ENCODE results near the gene HDGFL2.

HDGFL2 gene

DNA sequence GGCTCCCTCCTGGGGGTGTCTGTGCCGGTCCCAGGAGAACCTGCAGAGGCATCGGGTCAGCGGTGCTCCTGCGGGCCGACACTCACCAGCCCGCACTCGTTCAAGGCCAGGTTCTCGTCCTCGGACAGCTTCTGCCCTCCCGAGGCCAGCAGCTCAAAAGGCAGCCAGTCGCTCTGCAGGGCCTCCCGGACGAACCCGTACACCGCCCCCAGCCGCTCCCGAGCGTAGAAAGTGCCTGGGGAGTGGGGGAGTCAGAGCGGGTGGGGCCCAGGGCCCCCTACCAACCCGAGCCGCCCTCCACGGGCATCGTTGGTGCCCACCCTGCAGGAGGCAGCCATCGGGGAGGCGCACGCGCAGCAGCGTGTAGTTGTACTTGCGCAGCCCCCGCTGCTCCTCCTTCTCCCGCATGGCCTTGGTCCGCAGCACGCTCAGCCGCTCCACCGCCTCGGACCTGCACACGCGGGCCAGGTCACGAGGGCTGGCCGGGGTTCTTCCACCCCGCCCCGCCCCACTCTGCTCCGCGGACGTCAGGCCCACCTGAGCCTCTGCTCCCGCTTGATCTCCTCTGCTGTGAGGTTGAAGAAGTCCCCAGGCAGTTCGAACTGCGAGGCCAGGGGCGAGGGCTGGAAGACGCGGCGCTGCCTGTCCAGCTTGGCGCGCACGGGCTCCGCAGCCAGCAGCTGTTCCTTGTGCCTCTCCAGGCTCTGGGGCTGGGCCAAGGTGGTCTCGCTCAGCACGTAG lies 26.0 kb upstream of the HDGFL2 start:
- DNase-seq: no peak

DNA sequence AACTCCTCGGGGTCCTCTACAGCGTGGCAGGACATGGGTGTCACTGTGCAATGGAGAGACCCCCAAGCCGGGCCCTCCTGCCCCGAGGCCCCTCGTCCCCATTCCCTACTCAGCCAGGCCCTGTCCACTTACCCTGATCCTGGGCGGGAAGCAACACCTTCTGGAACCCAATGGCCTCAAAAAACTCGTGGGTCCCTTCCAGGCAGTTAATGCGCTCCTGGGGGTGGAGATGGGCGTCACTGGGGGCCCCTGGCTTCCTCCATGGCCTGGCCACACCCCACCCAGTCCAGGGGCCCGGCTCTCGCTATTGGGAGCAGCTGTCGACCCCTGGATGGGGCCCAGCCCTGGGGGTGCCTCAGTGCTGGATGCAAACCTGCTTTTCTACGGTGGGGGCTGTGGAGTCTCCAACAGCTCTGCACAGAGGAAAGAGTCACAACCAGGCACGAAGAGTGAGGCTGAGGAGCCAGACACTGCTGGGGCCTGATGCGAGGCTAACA lies 25.3 kb upstream of the HDGFL2 start:
- DNase-seq: no peak

DNA sequence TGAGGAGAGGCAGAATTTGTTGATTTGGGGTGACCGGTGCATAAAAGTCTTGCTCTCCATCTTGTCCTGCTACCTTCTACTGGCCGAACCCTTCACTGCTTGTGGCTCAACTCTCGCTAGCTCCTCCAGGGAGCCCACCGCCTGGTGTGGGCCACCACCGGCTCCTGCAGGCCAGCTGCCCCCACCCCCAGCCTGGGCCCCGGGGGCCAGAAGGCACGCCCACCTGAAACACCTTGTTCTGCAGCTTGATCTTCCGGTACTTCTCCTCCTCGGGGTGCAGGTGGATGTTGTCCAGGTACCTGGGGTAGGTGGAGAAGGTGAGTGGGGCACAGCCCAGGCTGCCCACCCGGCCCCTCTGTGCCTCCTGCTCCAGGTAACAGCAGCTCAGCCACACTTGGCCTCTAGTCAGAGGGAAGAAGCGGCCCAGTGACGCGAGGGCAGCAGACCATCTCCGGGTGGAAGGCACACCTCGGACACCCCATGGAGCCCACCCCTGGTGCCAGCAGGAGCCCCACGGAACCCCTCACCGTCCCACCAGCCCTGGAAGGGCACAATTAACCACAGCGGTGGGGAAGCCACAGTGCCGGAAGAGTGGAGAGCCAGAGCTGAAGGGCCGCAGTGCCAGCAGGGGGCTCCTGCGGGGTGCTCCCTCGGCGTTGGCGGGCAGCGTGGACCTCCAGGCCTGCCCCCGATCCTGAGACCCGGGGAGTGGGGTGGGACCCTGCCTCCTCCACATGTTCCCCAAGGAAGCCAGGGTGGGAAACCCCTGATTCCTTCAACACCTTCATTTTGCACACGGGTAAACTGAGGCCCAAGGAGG lies 24.6 kb upstream of the HDGFL2 start:
- DNase-seq: no peak

DNA sequence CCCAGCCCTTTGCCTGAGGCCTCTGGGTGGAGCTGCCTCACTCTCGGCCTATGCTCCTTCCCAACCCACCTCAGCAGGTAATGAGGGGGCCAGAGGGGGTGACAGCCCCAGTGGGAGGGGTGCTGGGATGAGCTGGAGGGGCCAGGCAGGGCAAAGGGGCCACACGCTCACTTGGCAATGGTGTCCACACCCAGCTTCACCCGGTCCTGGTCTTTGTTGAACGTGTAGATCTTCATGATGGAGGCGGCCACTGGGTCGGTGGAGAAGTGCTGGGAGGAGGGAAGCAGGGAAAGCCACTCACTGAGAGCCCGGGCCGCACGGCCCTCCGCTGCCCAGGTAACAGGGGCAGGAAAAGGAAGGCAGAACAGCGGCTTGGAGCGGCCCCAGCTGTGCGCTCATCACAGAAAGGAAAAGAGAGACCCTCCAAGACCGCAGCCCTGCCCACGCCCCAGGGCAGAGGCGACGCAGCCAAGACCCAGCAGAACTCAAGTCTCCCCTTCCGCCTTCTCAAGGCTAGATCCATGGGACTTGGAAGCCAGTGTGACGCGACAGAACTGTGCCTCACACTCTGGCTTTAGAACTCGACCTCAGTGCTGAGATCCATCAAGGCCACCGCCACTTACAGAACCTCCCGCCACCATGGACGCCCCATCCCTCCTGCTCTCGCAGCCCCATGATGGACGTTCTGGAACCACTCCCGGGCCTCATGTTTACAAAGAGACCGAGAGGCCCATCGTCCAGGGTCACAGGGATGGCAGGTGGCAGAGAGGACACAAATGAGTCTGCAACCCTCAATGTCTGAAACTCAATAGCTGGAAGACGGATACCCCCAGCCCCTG lies 23.7 kb upstream of the HDGFL2 start:
- DNase-seq: no peak

DNA sequence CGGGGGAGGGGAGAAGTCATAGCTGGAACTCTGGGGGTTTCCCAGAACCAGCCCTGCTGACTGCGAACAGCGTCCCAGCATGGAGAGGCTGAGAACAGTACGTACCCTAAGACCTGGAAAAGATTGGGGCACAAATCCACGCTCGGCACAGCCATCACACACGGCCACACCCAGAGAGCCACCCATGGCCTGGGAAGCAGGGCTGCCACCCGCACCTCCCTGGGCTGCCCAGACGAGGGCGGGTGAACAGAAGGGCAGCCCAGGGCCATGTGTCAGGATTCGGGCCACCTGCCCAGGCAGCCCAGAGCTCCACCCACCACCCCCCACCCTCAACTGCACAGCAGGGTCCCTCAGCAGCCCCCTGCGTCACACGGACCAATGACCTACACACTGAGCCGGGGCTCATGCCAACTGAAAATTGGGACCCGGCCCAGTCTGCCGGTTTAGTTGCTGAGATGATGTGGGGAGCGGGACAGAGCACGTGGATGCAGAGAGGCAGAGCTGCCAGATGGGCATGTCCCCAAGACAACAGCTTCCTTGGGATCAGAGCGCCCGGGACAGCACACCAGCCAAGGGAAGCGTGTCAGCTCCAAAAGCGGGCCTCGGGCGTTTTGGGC lies 23.0 kb upstream of the HDGFL2 start:
- DNase-seq: no peak

DNA sequence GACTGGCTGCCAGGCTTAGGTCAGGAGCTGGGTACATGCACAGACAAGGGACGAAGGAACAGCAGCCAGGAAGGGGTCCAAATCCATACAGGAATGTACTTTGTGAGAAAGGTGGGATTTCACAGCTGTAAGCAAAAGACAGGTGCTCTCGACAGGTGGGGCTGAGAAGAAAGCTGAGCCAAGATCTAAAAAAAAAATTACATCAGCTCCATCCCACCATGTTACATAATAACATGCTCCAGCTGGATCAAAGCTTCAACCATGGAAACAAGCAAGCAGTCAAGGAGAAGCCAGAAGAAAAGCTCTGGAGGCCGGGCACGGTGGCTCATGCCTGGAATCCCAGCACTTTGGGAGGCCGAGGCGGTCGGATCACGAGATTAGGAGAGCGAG lies 22.5 kb upstream of the HDGFL2 start:
- no peak for DNase-seq

DNA sequence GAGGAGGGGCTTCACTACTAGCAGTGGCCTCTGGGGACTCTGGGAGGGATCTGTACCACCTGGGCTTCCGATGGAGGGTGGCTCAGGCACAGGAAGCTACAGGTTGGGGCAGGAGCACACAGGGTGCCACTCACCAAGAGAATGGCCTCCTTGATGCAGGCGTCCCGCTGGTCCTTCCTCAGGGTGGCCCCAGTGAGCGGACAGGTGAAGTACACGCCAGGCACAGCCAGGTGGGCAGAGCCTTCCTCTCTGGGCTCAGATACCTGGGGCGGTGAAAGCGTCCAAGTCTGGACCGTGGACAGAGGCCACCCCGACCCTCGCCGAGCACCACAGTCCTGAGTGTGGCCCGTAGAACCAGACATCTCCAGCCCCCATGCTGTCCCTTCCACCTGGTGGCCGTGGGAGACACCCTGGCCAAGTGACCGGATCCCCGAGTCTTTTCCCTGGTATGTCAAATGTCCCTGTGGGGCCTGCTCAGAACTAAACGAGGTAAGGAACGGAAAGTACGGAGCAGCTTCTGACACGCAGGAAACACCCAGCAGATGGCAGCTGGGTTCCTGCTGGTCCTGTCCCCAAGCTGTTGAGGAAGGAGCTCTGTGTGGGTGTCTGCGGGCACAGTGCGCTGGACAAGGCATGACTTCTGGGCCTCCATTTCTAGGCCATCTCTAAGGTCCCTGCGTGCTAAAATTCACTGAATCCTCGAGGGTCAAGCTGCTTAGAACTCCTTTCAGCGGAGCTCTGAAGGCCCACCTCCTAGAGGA lies 19.7 kb upstream of the HDGFL2 start:
- no peak for DNase-seq

DNA sequence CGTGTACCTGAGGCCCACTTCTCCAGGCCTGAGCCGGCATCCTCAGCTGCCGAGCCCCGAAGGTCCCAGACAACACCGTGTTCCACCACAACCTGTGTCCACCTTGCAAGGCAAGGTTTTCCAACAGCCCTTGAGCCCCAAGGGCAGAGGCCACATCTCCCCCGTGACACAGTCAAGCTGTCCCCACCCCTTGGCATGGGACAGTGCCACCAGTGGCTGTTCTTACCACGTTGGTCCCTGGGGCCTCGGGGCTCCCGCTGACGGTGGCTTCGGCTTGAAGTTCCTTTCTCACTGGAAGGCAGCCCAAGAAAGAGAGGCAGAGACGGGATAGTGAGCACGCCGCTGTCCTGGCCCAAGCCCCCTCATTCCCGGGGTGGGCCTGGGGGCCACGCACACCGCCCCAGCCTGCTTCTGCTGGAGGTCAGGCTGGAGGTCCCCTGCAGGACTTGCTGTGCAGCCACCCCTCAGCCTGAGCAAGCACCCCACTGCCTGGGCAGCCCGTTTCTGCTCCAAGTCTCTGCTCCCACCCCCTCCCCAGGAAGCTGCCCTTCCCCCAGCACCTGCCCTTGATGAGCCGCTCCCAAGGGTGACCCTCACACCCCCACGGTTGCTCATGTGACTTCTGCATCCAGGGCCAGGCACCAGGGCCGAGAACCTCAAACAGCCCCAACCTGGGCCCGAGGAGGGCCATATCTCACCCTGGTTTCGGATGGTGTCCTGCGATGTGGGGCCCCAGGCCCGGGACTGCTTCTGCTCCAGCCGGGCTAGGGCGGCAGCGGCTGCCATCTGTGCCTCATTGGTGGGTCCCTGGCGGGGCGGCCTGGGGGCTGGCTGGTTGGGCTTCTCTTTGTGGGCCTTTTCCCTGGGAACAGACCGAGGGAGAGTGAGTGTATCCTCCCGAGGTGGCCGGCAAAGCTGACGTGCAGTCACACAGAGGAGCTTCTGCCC lies 18.6 kb upstream of the HDGFL2 start:
- DNase-seq: no peak

DNA sequence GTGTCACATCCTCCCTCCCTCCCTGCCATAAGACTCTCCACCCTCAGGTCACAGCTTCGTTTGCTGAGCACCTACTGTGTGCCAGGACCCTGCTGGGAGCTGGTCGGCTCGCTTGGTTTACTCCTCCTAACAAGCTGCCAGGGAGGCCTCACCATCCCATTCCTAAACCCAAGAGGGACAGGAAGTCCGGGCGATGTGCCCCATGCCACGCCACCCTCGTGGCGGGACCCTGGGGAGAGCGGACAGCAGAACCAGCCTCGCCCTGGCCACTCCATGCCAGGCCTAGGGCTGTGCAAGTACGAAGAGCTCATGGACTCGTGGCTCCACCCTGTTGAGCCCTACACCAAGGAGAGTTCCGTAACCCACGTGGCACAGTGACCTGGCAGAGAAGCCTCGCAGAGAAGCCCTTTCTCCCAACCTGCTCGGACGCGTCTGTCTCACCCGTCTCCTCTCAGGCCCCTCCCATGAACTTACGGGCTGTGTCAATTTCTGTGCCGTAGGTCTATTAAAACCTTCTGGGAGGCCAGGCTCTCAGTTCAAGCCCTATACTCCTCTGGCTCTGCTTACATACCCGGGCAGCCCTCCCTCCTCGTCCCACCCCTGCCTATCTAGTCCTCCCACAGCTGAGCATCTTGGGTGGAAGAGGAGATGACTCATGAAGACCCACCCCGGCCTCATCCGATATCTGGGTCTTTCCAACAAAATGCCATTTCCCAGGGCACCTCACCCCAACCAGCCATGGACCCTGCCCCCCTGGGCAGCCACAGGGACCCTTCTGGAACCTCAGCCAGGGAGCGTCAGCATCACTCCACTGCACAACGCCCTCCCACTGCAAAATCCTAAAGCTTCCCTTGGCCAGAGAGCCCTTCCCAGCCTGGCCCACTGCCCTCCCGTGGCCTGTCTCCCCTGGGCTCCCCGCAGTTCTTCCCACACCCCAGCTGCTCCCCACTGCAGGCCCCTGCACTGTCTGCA lies 17.1 kb upstream of the HDGFL2 start:
- no peak for DNase-seq

DNA sequence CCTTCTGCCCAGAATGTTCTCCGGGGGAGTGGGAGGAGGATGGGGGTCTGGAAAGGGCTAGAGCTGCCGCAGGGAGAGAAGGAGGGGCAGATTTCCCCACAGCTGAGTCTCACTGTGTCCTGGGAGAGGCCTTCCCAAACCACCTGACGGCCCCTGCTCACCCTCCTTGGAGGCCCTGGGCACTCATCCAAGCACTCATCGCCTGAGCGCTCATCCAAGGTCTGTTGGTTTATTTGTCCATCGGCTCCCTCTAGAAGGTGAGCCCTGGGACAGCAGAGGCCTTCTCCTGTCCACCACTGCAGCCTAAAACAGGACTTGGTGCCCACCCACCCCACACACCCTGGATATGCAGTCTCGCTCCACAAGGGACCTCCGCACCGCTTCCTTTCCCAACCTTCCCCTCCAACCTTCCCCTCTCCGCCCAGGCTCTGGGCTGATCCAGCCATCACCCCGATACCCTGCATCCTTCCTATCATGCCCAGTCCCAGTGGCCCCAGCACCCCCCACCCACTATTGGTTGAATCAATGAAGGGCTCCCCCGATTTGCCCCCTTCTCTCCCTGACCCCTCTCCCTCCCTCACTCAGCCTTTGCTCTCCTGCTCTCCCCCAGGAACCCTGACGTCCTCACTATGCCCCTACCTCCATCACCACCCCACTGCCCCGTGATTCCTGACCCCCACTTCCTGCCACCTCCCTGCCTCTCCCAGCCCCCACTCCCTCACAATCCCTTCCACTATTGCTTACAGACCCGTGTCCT lies 16.2 kb upstream of the HDGFL2 start:
- no peak for DNase-seq

DNA sequence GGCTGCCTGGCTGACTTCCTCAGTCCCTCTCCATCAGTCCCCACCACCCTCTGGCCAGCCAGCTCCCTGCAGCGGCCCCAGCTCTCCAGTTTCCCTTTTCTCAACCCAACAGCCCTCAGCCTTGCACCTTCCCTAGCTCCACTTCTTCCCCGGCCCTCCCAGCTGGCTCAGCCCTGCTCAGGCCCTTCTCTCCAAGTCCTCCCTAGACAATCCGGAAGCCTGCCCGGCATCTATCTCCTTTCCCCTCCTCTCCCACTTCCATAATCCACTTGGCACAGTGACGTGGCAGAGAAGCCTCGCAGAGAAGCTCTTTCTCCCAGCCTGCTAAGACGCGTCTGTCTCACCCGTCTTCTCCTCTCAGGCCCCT lies 15.6 kb upstream of the HDGFL2 start:
- no peak for DNase-seq

DNA sequence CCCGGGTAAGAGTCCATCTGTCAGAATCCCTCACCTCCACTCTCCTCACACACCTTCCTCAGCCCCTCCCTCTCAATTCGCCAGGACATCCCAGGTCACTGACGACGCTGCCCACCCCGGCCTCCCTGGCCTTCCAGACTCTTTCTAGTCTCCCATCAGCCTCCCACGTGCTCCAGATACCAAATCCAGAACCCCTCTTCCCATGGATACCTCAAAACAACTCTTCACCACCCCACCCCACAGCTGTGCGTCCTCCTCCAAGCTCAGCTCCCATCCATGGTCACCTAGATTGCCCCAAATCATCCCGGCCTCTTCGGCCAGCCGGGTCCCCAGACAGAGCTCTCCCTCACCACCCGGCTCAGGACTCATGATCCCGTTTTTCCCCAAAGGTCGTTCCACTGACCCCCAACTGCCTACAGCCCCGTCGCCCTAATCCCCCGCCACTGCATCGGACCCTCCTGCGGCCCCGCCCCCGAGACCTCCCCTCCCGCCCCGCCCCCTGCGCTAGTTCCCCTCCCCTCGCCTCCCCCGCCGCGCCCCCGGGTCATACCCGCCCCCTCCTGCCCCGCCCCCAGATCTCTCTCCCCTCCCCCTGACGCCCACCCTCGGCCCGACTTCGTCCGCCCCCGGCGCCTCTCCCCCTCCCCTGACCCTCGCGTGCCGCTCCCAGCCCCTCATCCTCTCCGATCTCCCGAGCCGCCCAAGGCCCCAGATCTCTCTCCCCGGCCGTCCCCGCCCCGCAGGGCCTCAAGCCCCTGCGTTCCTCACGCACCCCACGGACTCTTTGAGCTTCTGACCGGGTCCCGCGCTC lies 15.0 kb upstream of the HDGFL2 start:
- DNase-seq: peak; percentile 38

DNA sequence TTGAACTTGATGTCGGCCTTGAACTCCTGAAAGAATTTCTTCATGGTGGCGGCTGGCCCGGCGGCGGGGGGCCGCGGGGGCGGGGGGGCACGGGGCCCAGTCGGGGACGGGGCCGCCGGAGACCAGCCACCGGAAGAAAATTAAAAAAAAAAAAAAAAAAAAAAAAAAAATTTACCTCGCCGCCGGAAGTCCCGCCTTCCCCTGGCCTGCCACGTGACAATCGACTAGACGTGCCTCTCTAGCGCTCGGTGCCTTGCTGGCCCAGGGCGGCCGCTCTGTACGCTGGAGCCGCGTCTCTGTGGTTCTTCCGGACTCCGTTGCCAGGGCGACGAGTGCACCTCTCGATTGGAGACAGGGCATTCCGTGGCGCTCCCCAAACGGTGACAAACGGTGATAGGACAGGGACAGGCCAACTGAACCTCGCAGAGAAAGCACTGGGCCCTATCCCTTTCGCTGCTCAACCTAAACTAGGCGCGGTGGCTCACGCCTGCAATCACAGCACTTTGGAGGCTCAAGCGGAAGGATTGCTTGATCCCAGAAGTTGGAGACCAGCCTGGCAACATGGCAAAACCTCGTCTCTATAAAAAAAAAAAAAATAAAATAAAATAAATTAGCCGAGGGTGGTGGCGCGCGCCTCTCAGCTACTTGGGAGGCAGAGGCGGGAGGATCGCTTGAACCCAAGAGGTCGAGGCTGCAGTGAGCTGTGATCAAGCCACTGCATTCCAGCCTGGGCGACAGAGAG lies 14.3 kb upstream of the HDGFL2 start, which contains the start of gene UBXN6:
TSS of gene UBXN6 (minus strand) at position 141 of the 742 bp plus-strand sequence. CDS start at position 44, 97 bp downstream.
- DNase-seq: peak; percentile 99

DNA sequence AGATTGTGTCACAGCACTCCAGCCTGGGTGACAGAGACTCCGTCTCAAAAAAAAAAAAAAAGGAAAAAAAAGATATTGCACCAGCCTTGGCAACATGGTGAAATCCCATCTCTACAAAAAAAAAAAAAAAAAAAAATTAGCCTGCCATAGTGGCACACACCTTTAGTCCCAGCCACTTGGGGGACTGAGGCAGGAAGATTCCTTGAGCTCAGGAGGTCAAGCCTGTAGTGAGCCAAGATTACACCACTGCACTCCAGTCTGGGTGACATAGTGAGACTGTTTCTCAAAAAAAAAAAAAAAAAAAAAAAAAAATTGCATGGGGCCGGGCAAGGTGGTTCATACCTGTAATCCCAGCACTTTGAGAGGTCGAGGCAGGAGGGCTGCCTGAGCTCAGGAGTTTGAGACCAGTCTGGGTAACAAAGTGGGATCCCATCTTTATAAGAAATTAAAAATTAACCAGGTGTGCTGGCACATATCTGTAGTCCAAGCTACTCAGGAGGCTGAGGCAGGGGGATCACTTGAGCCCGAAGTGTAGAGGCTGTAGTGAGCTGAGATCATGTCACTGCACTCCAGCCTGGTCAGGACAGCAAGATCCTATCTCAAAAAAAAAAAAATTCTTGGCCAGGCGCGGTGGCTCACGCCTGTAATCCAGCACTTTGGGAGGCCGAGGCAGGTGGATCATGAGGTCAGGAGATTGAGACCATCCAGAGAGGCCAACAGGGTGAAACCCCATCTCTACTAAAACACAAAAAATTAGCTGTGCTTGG lies 7.1 kb upstream of the HDGFL2 start:
- no peak for DNase-seq

DNA sequence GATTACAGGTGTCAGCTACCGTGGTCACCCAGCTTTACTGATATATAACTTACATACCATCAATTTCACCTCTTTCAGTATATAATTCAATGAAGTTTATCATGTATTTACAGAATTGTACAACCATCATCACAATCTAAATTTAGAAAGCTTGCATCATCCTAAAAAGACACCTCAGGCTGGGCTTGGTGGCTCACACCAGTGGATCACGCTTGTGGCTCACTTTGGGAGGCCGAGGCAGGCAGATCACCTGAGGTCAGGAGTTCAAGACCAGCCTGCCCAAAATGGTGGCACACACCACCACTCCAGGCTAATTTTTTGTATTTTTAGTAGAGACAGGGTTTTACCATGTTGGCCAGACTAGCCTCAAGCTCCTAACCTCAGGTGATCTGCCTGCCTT lies 4.3 kb upstream of the HDGFL2 start:
- no peak for DNase-seq

Data from CD4-positive, alpha-beta T cell treated with Interferon gamma for 1 hour (primary cell).